HG03565 (cell line): ENCODE data around the gene DLG1.

Source experiments
- ATAC-seq: cut with Tn5 transposase; IDR thresholded peaks from one replicate; pipeline ENCODE4 v1.9.1; 2021; ENCODE audit warnings: mild to moderate bottlenecking, moderate library complexity; ENCODE audit not compliant: unreplicated experiment

Gene DLG1

GRCh38 chr3:197183582-197183981, 114.8 kb downstream of the DLG1 start:
- no peak for ATAC-seq

- no peak for ATAC-seq
These were observed 116.7 kb downstream of the DLG1 start for GRCh38 chr3:197181741-197182140.

DNA sequence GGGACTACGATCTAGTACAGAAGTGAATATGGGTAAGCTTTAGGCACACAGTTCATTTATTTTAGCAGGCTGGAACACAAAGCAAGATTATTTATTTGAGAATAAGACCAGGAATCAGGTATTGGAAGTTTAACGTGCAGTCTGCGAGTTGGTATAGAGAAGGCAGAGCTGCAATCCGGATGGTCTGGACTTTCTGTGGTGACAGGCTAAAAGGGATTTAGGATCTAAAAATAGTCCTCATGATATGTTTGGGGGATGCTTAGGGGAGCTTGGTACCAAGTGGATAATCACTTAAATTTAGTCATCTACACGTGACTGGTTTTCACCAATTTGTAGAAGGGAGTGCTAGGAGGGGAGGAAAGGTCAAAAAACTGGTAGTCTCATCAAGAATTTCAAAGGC, 119.4 kb downstream of the DLG1 start:
- ATAC-seq, result no peak

DNA sequence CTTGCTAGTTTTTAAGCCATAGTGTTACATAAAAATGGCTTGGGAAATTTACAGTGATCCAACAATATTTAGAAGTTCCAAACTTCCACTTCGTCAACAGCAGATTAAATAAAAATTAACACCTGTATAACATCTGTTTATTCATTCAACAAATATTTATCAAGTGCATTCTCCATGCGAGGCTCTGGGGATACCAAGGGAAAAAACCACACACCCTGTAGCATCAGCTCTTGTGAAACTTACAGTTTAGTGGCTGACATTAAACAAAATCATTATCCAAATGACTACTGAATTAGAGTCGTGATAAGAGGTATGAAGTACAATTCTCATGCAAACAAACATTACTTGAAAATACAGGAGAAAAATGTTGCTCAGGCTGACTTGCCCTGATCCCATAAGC, 122.9 kb downstream of the DLG1 start:
- no peak for ATAC-seq

DNA sequence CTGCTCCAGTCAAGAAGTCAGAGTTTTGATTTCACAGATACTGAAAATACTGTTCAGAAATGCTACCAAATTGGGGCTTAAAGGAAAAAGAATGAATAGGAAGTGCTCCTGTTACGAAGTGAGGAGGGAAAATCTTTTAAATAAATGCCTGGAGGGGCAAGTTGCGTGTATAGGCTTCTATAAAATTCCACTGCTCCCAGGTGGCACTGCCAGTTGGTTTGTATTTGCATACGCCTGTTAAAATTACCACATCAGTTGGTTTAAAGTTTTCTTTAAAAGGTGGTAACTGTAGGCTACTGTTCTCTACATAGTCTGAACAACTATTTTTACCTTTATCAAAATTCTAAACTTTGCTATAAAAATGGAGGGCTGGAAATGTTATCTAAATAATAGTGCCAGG, 123.5 kb downstream of the DLG1 start:
- no peak for ATAC-seq

DNA sequence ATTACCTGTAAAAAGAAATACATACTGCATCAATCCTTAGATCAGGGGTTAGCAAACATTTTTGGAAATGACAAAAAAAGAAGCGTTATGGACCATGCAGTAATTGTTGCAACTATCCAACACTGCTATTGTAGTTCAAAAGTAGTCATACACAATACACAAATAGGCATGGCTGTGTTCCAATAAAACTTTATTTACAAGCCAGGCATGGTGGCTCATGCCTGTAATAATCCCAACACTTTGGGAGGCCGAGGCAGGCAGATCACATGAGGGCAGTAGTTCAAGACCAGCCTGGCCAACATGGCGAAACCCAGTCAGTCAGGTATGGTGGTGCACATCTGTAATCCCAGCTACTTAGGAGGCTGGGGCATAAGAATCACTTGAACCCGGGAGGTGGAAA, 124.8 kb downstream of the DLG1 start:
- no peak for ATAC-seq

DNA sequence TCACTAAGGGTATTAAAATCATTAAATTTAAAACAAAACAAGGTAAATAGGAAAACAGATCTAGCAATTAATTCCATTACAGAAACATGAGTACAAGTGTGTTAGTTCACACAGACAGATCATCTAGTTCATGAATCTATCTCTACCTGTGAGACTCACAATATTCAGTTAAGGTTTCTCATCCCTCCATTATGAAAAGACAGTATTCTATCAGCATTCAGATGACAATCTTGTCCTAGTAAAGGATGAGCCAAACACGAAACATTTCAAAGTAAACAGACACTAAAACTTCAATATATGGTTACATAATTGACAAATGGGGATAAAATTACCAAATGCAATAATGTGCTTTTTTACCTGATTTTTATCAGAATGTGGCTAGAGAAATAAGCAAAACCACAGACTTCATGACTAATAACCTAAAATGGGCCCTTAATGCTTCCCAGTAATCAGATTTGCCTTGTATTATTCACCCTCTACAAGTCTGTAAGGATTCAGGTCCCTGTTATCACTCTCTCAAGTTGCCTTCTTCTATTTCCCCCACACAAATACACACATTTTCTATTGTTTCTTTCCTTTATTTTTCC, 126.8 kb downstream of the DLG1 start:
- no peak for ATAC-seq

GRCh38 chr3:197169028-197169427, 129.4 kb downstream of the DLG1 start:
- no peak for ATAC-seq

DNA sequence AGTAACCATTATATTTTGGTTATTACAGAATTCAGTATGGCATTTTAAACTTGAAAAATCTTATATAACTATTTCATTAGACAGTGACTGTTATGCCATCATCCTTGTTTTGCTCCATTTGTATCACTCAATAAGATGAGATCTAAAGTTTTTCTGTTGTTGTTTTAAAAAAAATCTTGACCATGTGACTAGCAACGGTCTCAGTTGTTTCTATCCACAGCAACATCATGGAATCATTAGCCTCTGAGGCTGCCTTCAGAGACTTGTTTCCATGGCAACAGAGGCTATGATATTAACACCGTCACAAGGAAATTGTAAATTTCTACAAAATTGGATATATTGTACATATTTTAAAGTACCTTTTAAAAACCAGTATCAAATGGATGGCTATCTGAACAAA, 129.8 kb downstream of the DLG1 start:
- ATAC-seq, result no peak

- ATAC-seq, result no peak
These were observed 130.3 kb downstream of the DLG1 start for GRCh38 chr3:197168063-197168462.

- ATAC-seq, result no peak
These were observed 130.9 kb downstream of the DLG1 start for GRCh38 chr3:197167549-197167948.

DNA sequence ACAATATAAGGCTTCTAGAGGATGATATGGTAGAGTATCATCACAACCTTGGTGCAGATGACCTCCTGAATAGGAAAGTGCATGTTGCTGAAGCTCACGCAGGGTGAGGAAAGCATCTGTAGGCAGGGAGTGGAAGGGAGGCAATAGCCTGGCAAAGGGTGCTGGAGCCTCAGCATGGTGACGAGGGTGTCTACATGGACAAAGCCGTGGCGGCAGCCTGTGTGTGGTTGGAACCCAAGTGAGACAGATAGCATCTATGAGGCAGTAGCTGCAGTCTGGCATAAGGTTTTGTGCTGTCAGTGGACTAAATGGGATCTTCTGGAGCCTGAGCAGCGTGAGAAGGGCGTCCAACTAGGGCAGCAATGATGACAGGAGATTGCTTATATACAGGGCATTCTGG, 132.5 kb downstream of the DLG1 start:
- ATAC-seq, result no peak

DNA sequence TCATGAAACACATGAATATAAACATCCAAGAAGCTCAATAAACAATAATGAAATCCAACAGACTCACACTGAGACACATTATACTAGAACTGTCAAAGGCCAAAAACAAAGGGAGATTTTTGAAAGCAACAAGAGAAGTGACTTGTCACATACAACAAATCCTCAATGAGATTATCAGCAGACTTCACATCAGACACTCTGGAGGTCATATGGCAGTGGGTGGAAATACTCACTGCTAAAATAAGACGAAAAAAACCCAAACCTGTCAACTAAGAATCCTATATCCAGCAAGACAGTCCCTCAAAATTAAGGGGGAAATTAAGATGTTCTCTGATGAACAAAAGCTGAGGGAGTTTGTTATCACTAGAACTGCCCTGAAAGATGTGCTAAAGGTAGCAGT, 143.4 kb downstream of the DLG1 start:
- no peak for ATAC-seq

GRCh38 chr3:197151580-197151979, 146.8 kb downstream of the DLG1 start:
- ATAC-seq, result no peak

- ATAC-seq, result no peak
These were observed 148.9 kb downstream of the DLG1 start for GRCh38 chr3:197149528-197149927.

DNA sequence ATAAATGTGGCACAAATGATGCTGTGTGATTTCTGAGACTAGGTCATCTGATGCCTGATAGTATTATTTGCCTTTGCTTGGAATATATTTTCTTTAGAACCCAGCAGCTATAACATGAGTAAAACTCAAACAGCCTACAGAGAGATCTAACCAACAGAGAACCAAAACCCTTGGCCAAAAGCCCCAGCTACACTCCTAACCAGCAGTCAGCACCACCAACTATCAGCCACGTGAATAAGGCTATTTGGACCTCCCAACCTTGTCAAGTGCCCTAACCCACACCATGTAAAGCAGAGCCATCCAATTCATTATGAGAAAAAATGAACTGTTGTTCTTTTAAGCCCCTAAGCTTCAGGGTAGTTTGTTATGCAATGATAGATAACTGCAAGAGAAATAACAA, 154.2 kb downstream of the DLG1 start:
- no peak for ATAC-seq

- ATAC-seq, result no peak
These were observed 158.8 kb downstream of the DLG1 start for GRCh38 chr3:197139586-197139985.

GRCh38 chr3:197137751-197138150, 160.7 kb downstream of the DLG1 start:
- no peak for ATAC-seq

DNA sequence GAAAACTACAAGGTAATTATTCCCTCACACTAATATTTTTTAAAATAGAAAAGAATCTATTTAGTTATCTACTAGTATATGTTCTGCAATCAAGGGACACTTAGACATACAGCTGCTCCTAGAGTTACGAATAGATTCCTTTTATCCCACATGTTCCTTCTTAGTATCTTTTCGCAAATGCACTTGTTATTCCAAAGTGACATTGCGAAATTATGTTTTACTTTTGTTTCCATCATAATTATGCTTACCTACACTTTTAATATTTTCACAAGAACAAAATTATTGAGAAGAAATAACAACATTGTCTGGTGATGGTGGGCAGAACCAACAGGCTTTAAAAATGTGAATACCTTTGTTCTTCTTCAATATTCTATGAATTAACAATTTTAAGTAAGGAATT, 161.7 kb downstream of the DLG1 start:
- ATAC-seq, result no peak

- no peak for ATAC-seq
These were observed 163.2 kb downstream of the DLG1 start for GRCh38 chr3:197135212-197135611.

GRCh38 chr3:197132916-197133530, 165.4 kb downstream of the DLG1 start:
- ATAC-seq, result no peak

- ATAC-seq, result no peak
These were observed 172.8 kb downstream of the DLG1 start for GRCh38 chr3:197125636-197126035.

- no peak for ATAC-seq
These were observed 173.7 kb downstream of the DLG1 start for GRCh38 chr3:197124713-197125112.
